K562 (cell line): ENCODE data around the gene SLC16A13. TPM values are rescaled to one million over a fixed set of nuclear protein-coding genes. Genes with fewer than 3 reads are reported as not detected.

Experiments
- ARID2 ChIP-seq: fragments of 450-650 bp; IDR thresholded peaks from 2 replicates; pipeline ENCODE4 v1.6.1; 2017; ENCODE audit warnings: antibody characterized with exemption, mild to moderate bottlenecking
- ARID3A ChIP-seq: IDR thresholded peaks from 2 replicates; pipeline ENCODE4 v1.6.1; 2012; ENCODE audit warnings: low read depth, low read length, improper control_type of control experiment, borderline replicate concordance
- ATF4 ChIP-seq: fragments of 450-650 bp; formaldehyde crosslinking; IDR thresholded peaks from 2 replicates; pipeline ENCODE4 v1.4.0; 2022; ENCODE audit warnings: mild to moderate bottlenecking, moderate library complexity
- CEBPB ChIP-seq: fragments of 450-650 bp; IDR thresholded peaks from 2 replicates; pipeline ENCODE4 v1.6.1; 2016; ENCODE audit warnings: missing genetic modification characterization, missing compliant biosample characterization
- CTCF ChIP-seq, 3 experiments: IDR thresholded peaks in 2 of 3; conservative IDR thresholded peaks in 1 of 3; 2 replicates each; pipeline ENCODE4 v1.5.1; 2011 to 2012; ENCODE audit warnings: low read length in 3 of 3, mild to moderate bottlenecking in 3 of 3, control low read depth in 2 of 3, improper control_type of control experiment in 1 of 3, inconsistent platforms in 1 of 3, low read depth in 1 of 3, mixed read lengths in 1 of 3, moderate library complexity in 1 of 3; ENCODE audit not compliant: insufficient read depth in 2 of 3
- CXXC5 ChIP-seq: fragments of 250-450 bp; sonication (Bioruptor Pico); IDR thresholded peaks from 2 replicates; pipeline ENCODE4 v1.8.0; 2022; ENCODE audit warnings: inconsistent platforms, mild to moderate bottlenecking, moderate library complexity
- DEAF1 ChIP-seq: fragments of 450-650 bp; formaldehyde crosslinking; IDR thresholded peaks from 2 replicates; pipeline ENCODE4 v1.4.0; 2020; ENCODE audit warnings: mild to moderate bottlenecking, moderate library complexity
- EGR1 ChIP-seq: fragments of 450-650 bp; conservative IDR thresholded peaks from 2 replicates; pipeline ENCODE4 v1.6.1; 2017; ENCODE audit warnings: mild to moderate bottlenecking
- ELF2 ChIP-seq: fragments of 250-450 bp; sonication (Bioruptor Pico); IDR thresholded peaks from 2 replicates; pipeline ENCODE4 v1.5.0; 2021; ENCODE audit warnings: mild to moderate bottlenecking
- KAT8 ChIP-seq: fragments of 450-650 bp; IDR thresholded peaks from 2 replicates; pipeline ENCODE4 v1.6.1; 2016; ENCODE audit warnings: low read depth, mild to moderate bottlenecking
- MEF2A ChIP-seq: IDR thresholded peaks from 2 replicates; pipeline ENCODE4 v1.6.1; 2011; ENCODE audit warnings: low read depth, mild to moderate bottlenecking, low read length, moderate library complexity; ENCODE audit not compliant: control insufficient read depth
- NELFE ChIP-seq: IDR thresholded peaks from 2 replicates; pipeline ENCODE4 v1.6.1; 2011; ENCODE audit warnings: mild to moderate bottlenecking; ENCODE audit not compliant: insufficient read depth, insufficient read length
- NR2C1 ChIP-seq, 2 experiments: fragments of 450-650 bp; IDR thresholded peaks; 2 replicates each; pipeline ENCODE4 v1.6.1; 2017; ENCODE audit warnings: mild to moderate bottlenecking in 2 of 2, antibody characterized with exemption in 1 of 2, inconsistent platforms in 1 of 2, missing compliant biosample characterization in 1 of 2, missing genetic modification characterization in 1 of 2
- NRF1 ChIP-seq, 2 experiments: fragments of 450-650 bp; IDR thresholded peaks in 1 of 2; conservative IDR thresholded peaks in 1 of 2; 2 replicates each; pipeline ENCODE4 v1.6.1; 2014; ENCODE audit warnings: mild to moderate bottlenecking in 2 of 2
- RAD21 ChIP-seq, 2 experiments: fragments of 250-450 bp in 1 of 2; fragments of 450-650 bp in 1 of 2; sonication (Bioruptor Pico) in 1 of 2; formaldehyde crosslinking in 1 of 2; IDR thresholded peaks in 1 of 2; conservative IDR thresholded peaks in 1 of 2; 2 replicates each; pipeline versions ENCODE4 v1.4.0 to v1.8.0; 2020 to 2022; ENCODE audit warnings: mild to moderate bottlenecking in 2 of 2, moderate library complexity in 1 of 2
- RFX1 ChIP-seq: fragments of 450-650 bp; IDR thresholded peaks from 2 replicates; pipeline ENCODE4 v1.6.1; 2016; ENCODE audit warnings: mild to moderate bottlenecking, moderate library complexity
- SAP30 ChIP-seq: fragments of 200-600 bp; sonication (generic); IDR thresholded peaks from 2 replicates; pipeline ENCODE4 v1.6.1; 2012; ENCODE audit warnings: borderline replicate concordance, low read depth, mild to moderate bottlenecking, moderate library complexity, low read length, control low read depth, inconsistent platforms; ENCODE audit not compliant: insufficient read depth, poor library complexity, severe bottlenecking
- SMARCA4 ChIP-seq: fragments of 450-650 bp; IDR thresholded peaks from 2 replicates; pipeline ENCODE4 v1.6.1; 2016
- SNAPC5 ChIP-seq: fragments of 250-450 bp; sonication (Bioruptor Pico); IDR thresholded peaks from 2 replicates; pipeline ENCODE4 v1.8.0; 2021; ENCODE audit warnings: moderate library complexity, mild to moderate bottlenecking, inconsistent platforms
- SRSF1 ChIP-seq: fragments of 200-400 bp; formaldehyde crosslinking; IDR thresholded peaks from 2 replicates; pipeline ENCODE4 v1.6.1; 2017; ENCODE audit warnings: mild to moderate bottlenecking, low read depth, low read length, moderate library complexity
- ZNF79 ChIP-seq: fragments of 250-450 bp; sonication (Bioruptor Pico); IDR thresholded peaks from 2 replicates; pipeline ENCODE4 v1.4.0; 2020; ENCODE audit warnings: low read depth, mild to moderate bottlenecking, moderate library complexity
- ZSCAN29 ChIP-seq: fragments of 450-650 bp; IDR thresholded peaks from 2 replicates; pipeline ENCODE4 v1.6.1; 2017
- polyA plus RNA-seq, 8 experiments: library from polyadenylated mRNA; depleted of rRNA in 4 of 8; stranded (reverse) in 5 of 8; unstranded in 3 of 8; fragments of >200 nt; fragmentation: Nextera tagmentation in 2 of 8; fragmentation: Illumina TruSeq in 1 of 8; extraction: Ambion mirVana in 2 of 8; extraction: Trizol in 1 of 8; gene quantifications; 2 replicates each; pipeline versions ENCODE4 v1.2.1 to v1.2.3, GENCODE V29; 2011 to 2014; ENCODE audit warnings: inconsistent platforms in 1 of 8, missing spikeins in 1 of 8
- total RNA-seq, 7 experiments: library from RNA; depleted of rRNA in 6 of 7; stranded (reverse); fragments of >200 nt in 6 of 7; fragmentation: Illumina TruSeq in 2 of 7; extraction: Trizol in 2 of 7; gene quantifications; 2 replicates each; pipeline versions ENCODE4 v1.2.1 to v1.2.3, GENCODE V29; 2011 to 2021; ENCODE audit warnings: low replicate concordance in 1 of 7

Gene SLC16A13
- total and polyA plus RNA-seq, 9 of the 15 experiments (the other 6 are each of a cell fraction or from before 2014, with no cell fraction given): 0.04 to 5.6 (median 0.87) TPM

- no peak for TF ChIP-seq ATF4 (CRISPR knock-in tag)
- no peak for TF ChIP-seq SRSF1
- no peak for TF ChIP-seq CXXC5 (CRISPR knock-in tag)
- TF ChIP-seq SMARCA4: peak; percentile 56; the same call in 1 of the 2 replicates
- TF ChIP-seq NR2C1 (IDR thresholded peaks at IDR 0.05): no peak
- TF ChIP-seq NR2C1 (tag; IDR thresholded peaks at IDR 0.05): no peak
- no peak for TF ChIP-seq ZNF79 (CRISPR knock-in tag)
- 0 out of 2 replicates have a peak, but pooled peaks have one; percentile 11 for TF ChIP-seq CEBPB (tag)
- TF ChIP-seq ZSCAN29: no peak
- TF ChIP-seq ARID2: 0 out of 2 replicates have a peak, but pooled peaks have one; percentile 54
- peak; percentile 83 to 91 for TF ChIP-seq RAD21 (CRISPR knock-in tag; conservative IDR thresholded peaks at IDR 0.05 in 1 of 2, IDR thresholded peaks at IDR 0.05 in 1 of 2)
- TF ChIP-seq ARID3A: no peak
- TF ChIP-seq KAT8: no peak
- TF ChIP-seq ELF2 (CRISPR knock-in tag): no peak
- TF ChIP-seq SNAPC5: no peak
- no peak for TF ChIP-seq NELFE
- no peak for TF ChIP-seq MEF2A
- TF ChIP-seq SAP30: no peak
- no peak for TF ChIP-seq EGR1
- TF ChIP-seq RFX1: no peak
- TF ChIP-seq NRF1 (conservative IDR thresholded peaks at IDR 0.05 in 1 of 2, IDR thresholded peaks at IDR 0.05 in 1 of 2): no peak
- TF ChIP-seq CTCF (IDR thresholded peaks at IDR 0.05 in 2 of 3, conservative IDR thresholded peaks at IDR 0.05 in 1 of 3; ENCODE audit: insufficient read depth in 2 of 3, low read depth in 1 of 3, low read length in 3 of 3): peak; percentile 45 to 82 (median 62); a peak in 5 of 6 replicates
- peak; percentile 88 for TF ChIP-seq DEAF1
These were observed 9.8 kb downstream of the SLC16A13 start (continued) for GRCh38 chr17:7045492-7046126.
